Stimulated activated CD4-positive, alpha-beta T cell treated with anti-CD3 and anti-CD28 coated beads, Interleukin-12 subunit alpha, Interleukin-12 subunit beta, amount 100 ng/mL, for 4 hours (primary cell): Measurements from ENCODE around the gene ZNF536.
"Not testable (repeated sequence)": the region's sequence is repeated elsewhere in the genome, so short reads cannot be mapped to it uniquely, and the experiment has no call there.

ENCODE experiments used
- DNase-seq: peaks from one replicate; pipeline ENCODE4 v3.0.0-alpha.2; 2020

Gene ZNF536

DNA sequence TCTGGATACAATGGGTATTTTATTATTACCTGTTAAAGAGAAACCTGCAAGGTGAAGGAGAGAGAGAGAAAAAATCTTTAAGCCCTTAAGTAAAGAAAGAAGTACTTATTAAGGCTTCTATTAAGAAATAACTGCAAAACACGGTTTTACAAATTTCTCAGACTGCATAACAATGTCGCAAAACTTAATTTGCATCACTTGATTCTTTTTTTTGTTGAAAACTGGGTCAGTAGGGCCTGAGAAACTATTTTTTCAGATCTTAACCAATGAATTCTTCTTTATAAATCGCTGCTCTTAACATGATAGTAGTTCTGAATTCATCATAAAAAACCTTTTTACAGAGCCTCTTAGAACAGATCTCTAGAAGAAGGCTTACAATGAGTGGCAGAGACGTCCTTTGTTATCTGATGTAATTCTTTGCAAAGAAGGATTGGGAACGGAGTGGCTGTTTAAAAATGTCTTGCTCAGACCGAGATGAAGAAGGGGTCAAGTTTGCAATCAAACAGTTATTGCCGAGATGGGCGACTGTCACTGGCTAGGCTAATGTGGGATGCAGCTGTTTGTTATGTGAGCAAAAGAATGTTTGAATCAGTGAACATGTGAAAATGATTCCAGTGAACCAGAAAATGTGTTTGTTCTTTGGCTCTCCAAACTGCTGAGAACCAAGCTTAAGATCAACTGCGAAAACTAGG is 76.3 kb downstream of the ZNF536 start:
- DNase-seq: no peak

DNA sequence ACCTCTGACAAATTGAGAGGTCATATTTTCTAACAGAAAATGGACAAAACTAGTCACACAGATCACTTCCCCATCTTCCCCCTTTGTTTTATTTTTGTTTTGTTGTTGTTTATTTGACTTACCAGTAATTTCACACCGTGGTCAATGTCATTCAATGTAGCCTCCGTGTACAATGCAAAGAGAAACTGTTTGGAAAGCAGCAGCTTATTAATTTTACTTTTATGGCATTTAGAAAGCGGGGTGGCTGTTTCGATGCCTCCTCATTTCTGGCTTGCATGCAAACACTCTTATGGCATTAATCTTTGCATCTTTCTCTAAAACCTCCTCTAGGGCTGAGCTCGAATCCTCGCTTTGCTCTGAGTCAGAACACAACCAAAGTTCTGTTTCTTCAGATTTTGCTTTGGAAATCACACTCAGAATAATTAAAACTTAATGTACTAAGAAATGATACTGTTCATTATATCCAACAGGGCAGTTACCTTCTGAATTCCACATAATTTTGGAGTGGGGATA is 77.0 kb downstream of the ZNF536 start:
- no peak for DNase-seq

DNA sequence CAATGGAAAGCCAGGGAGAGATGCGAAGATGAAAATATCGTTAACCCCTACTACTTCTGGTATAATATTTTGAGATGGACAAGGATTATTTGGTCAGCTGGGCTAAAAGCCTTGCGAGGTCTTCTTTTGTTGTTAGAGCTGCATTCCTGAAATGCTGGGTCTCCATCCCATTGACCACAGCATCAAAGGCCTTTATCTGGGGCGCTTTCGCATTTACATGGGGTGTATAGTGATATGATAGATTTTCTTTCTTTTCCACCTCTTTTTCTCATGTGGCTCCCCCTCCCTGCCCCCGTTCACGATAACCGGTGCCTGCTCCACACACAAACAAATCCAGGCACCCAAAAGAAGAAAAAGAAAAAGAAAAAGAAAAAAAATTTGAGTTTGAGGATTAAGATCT is 77.5 kb downstream of the ZNF536 start:
- no peak for DNase-seq

DNA sequence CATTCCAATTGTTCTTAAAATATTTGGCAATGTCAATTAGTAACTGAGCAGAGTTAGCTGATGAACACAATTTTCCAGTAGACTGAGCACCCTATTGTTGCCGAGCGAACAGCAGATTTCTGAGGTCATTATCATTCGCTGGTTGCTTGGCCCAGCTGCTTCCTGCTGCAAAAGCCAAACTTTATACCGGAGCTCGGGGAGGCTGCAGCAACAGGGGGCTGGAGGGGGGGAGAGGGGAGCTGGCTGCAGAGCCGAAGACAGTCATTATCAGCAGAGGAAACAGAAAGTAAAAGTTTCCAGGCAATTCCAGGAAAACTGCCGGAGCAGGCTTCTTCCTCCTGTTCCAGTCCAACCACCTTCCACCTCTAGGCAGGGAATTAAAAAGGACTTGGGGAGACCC is 77.9 kb downstream of the ZNF536 start:
- DNase-seq: no peak

DNA sequence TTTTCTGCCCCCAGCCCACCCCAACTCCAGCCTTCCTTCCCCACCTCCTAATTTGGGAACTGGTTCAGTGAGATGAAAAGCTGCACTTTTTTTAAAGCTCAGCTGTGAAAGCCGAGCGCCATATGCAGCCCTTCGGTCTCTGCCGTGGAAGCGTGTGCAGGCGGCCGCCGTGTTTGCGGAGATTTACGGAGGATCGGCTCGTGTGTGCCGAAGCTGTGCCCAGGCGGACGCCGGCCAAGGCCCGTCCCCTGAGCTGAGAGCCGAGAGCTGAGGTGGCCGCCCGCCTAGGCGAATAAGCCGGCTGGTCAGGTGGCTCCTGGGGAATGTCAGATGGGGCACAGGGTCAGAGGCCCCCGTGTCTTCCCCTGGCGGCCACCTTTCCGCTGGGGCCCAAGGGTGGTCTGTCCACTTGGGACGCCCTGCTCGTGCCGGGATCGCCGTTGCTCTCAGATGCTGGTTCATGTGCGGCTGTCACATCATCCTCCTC is 78.7 kb downstream of the ZNF536 start:
- no peak for DNase-seq

DNA sequence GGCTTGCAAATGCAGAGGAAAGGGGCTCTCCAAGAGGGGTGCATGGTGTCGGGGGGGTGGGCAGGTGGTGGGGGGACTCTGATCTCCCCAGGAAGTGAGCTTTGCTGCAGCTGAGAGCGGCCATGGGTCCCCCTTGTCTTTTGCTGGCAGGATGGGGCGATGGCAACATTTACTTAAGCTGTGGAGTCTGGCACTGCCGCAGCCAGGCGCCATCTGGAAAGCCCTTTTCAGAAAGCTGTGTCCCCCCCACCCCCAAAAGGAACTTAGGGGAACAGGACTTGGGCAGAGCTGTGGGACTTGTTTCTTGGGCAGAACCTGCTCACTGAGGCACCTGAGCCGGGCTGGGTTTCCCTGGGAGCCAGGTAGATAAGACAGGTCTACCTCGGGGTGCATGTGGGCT is 80.7 kb downstream of the ZNF536 start:
- DNase-seq: no peak

DNA sequence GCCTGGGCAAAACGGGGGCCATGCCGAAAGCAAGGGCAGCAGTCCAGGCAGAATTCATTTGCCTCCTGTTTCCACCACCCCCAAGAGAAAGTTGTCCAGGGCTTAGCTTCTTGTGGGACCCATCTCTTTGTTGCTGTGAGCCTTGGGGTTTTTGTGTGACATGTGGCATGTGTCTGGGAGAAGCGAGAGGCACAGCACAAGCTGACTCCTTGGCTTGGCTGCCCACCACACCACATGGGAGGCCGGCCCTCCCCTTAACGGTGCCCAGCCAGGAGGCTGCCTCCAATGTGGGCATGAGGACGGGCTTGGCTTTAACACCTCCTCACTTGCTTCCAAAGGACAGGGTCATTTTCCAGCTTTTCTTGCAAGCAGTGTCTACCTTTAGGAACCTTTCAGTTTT is 81.6 kb downstream of the ZNF536 start:
- DNase-seq: no peak

DNA sequence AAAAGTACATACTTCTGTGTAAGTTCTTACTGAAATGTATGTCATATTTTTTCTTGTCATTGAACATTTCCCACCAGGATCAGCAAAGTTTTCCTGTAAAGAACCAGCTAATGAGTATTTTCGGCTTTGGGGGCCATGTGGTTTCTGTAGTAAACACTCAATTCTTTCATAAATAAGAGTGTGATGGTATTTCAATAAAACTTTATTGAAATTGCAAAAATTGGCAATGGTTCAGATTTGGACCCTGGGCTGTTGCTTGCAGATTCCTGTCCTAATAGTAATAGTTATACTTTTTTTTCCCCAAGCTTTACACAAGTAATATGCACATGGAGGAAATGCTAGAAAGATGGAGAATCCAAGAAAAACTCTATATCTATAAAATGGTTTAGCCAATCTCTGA is 83.7 kb downstream of the ZNF536 start:
- no peak for DNase-seq

DNA sequence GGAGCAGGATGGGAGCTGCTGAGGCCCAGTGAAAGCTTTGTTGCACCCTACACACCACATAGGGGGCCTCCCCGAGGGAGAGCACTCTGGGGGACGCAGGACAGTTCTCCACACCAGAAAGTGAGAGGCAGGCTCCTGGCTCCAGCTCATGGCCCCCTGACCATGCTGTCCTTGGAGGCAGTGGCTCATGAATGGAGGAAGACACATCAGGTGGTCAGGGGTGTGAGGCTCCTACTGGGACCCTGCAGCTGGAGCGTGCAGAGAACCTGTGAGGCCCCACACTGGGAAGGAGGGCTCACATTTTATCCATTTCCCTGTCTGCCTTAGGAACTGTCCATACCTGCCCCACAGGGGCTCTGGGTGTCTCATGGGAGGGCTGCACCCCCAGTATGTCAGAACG is 85.3 kb downstream of the ZNF536 start:
- no peak for DNase-seq

DNA sequence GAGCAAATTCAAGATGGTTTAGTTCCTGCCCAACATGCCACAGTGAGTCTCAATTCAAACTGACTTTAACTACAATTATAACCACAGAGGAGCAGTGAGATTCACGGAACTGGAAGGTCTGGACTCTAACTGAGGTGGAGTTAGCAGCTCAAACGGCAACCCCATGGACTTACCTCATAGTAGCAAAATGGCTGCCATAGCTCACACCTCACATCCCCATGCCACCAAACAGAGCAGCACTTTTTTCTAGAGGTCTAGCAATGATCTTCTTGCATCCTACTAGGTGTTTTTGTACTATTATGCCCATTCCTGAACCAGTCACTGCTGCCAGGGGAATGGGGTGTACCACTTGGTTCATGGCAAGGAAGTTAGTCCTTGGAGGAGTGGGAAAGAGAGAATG is 87.7 kb downstream of the ZNF536 start:
- DNase-seq: no peak

DNA sequence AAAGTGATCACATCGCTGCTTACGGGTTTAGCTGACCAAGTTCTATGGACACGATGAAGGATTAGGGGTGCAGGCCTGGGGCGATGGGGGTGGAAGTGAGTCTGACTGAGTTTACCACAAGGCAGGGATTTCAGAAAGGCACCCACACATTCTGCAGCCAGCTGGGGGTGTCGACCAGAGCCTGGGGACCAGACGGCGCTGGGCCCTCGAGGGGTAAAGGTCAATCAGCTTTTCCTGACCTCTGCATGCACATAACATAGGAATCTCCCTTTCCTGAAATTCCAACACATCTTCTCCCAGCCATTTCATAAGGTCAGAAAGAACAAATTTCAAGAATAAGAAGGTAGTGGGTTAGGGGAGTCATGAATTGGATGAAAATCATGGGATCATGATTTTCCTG is 92.0 kb downstream of the ZNF536 start:
- no peak for DNase-seq

DNA sequence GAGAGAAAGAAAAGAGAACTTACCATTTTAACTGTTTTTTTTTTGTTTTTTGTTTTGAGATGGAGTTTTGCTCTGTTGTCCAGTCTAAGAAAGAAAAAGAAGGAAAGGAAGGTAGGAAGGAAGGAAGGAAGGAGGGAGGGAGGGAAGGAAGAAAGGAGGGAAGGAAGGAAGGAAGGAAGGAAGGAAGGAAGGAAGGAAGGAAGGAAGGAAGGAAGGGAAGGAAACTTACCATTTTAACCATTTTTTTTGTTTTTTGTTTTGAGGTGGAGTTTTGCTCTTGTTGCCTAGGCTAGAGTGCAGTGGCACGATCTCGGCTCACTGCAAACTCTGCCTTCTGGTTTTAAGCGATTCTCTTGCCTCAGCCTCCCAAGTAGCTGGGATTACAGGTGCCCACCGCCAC is 94.4 kb downstream of the ZNF536 start:
- DNase-seq: not testable (repeated sequence)

DNA sequence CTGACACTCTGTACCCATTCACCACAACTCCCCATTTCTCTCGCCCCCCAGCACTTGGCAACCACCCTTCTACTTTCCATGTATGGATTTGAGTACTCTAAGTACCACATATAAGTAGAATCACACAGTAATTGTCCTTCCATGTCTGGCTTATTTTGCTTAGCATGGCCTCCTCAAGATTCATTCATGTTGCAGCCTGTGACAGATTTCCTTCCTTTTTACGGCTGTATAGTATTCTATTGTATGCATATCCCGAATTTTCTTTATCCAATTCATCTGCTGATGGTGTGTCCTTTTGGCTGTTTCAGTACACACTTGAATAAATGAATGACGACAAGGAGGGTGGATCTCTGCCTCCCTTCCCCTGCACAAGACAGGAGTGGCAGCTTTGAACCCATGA is 95.1 kb downstream of the ZNF536 start:
- DNase-seq: no peak

DNA sequence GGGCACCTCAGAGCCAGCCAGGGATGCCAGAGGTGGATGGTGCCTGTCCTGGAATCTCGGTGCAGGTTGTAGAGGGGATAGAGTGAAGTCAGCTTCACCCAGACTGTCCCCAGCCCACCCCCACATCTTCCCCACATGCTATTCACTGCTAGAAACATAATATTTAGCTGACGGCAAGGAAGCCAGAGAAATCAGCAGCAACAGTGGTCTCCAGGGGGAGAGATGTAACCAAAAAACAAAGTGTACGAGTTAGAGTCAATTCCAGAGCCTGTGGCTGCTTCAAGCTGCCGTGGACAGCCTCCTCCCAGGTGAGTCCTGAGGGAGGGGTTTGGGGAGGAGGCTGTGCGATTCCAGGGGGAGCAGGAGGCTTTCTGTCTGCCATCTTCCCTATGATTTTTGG is 97.6 kb downstream of the ZNF536 start:
- no peak for DNase-seq

DNA sequence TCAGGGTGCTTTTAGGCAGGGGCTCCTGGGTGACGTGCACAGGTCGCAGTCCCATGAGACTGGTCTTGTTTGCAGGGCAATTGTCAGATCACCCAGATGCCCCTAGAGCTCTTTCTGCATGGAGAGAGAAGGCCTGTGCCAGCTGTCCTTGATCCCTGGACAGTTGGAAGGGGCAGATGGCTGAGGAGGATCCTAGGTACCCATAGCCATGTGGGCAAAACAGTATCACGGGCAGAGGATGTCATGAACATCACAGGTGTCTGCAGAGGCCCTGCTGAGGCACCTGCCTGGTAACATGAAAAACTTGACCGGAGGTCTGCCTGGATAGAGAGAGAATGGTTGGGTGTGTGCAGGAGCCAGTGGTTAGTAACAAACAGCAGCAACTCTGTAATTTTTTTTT is 99.3 kb downstream of the ZNF536 start:
- no peak for DNase-seq

DNA sequence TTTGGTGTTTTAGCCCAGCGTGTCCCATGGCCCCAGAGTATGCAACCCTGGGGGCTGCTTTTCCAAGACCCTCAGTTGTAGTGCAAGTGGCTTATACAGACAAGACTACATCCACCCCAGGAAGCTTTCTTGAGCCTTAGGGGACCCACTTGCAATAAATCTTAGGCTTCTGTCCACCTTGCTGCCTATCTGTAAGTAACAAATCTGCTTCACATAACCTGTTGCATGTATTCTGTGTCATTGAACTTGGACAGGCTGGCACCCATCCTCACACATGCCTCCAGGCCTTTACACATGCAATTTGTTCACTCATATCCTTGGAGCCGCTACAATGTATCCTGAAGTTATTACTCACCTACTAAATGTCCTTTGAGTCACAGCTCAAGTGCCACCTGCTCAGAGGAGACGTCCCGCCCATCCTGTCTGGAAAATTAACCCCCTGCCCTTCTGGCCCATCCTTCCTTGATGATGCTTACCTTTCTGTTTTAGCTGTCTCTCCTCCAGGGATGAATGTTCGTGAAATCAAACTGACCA is 101.2 kb downstream of the ZNF536 start:
- DNase-seq: no peak

DNA sequence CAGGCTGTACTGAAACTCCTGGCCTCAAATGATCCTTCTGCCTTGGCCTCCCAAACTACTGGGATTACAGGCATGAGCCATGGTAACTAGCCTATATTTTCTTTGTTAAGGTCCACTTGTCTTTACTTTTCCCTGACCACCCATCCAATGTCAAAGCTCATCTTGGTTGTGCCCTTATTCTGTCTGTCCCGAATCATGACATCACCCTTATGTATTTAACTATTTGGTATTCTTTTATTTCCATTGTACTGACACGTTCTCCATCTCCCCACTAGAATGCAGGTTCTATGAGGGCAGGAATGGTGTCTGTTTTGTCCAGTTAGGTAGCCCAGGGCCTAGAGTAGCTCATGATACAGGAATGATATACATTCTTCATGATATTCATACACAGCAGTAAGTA is 104.8 kb downstream of the ZNF536 start:
- DNase-seq: no peak

DNA sequence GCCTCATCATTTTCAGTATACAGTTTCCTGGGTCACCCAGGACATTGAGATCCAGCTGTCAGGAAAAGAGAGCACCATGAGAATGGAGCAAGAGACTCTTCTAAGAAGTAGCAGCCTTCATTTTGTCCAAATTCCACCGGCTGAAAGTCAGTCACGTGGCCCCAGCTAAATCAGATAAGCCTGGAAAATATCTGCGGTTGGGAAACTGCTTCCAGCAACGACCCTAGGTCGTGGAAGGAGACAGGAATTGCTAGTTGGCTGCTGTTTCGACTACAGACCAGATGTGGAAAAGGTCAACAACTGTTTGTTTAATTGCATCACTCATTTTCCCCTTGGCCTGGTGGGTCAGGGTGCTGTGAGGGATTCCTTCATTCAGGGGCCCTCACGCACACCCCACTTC is 107.0 kb downstream of the ZNF536 start:
- no peak for DNase-seq

DNA sequence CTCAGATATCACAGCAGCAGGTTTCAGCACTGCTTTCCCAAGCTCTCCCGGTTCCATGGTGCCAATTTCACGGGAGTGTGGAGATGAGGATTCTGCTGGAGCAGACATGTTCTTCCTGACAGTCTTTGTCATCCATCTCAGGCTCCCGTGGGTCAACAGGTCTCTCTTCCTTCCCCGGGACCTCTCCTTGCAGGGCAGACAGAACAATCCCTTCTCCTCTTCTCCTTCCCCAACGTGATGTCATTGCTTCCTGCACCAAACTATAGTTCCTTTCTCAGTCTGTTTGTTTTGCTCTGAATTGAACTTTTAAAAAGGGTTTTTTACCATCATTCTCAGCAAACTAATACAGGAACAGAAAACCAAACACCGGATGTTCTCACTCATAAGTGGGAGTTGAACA is 107.9 kb downstream of the ZNF536 start:
- DNase-seq: no peak

DNA sequence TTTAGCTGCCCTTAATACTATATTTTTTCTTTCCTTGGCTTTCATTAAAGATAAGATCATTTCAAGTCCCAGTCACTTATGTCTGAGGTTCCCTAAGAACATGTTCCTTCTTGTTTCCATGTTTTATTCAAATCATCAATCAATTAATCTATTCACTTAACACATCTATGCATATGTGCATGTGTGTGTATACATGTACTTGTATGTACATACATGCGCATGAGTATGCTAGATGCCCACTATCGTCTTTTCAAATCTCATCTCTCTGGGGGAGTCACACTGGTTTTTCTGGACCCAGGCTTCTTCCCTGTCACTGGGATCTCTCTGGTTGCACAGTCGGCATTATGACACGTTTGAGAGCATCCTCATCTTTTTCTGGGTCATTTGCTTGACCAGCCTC is 108.9 kb downstream of the ZNF536 start:
- no peak for DNase-seq

DNA sequence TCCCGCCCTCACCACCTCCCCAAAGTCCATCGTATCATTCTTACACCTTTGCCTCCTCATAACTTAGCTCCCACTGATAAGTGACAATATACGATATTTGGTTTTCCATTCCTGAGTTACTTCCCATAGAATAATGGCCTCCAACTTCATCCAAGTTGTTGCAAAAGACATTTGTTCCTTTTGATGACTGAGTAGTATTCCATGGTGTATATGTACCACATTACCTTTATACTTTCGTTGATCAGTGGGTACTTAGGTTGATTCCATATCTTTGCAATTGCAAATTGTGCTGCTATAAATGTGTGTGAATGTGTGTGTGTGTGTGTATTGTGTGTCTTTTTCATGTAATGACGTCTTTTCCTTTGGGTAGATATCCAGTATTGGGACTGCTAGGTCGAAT is 109.6 kb downstream of the ZNF536 start:
- DNase-seq: no peak

DNA sequence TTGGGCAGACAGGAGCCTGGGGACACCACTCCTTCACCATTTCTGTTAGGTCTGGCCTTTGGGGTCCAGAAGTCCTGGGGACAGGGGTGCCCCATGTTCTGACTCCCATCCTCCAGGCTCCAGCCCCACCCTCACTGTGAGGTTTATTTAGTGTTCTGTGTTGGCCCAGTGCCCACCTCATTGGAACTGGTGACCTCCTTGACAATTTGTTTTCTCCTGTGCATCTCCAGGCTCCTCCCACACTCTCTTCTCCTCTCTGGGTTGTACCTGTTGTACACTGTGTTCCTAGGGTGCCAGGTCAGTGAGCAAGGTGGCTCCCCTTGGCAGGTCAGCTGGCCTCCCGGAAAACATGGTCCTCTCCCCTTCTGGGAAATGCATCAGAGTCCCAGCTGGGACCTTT is 110.8 kb downstream of the ZNF536 start:
- no peak for DNase-seq

DNA sequence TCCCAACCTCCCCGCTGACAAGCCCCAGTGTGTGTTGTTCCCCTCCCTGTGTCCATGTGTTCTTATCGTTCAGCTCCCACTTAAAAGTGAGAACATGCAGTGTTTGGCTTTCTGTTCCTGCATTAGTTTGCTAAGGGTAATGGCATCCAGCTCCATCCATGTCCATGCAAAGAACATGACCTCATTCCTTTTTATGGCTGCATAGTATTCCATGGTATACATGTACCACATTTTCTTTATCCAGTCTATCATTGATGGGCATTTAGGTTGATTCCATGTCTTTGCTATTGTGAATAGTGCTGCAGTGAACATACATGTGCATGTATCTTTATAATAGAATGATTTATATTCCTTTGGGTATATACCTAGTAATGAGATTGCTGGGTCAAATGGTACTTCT is 114.1 kb downstream of the ZNF536 start:
- not testable (repeated sequence) for DNase-seq

DNA sequence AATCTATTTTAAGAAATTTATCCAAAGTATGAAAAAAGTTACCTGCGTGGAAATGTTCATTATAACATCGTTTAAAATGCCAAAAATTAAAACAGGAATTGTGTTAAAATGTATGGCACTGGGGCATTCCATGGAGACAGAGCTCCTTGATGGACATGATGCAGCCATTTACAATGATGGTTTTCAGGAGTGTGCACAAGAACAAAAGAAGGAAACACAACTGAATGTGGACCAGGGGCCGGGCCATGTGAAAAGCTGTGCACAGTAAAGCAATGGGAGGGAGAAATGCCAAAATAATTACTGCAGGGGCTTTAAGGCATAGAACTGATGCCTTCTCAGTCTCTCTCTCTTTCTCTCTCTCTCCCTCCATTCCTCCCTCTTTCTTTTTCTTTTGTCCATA is 115.0 kb downstream of the ZNF536 start:
- no peak for DNase-seq

DNA sequence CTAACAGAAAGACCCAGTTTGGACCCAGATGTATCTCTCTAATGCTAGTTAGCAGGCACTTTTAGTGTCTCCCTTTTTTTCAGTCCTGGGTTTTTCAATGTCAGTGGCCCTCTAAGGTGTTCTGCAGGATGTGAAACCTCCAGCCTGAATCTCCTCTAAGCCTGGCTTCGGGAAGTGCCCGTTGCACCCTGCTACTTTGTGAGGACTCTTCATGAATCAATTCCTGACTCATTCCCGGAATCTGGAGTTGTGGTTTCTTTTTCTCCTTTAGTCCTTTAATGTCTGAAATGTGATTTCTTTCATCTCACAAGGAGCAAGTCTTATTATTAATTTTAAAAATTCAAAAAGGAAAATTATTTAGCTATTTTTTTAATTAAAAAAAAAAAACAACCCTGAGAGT is 116.0 kb downstream of the ZNF536 start:
- no peak for DNase-seq
